Measurements from ENCODE around the gene FBXL5.

Gene FBXL5, protein sequence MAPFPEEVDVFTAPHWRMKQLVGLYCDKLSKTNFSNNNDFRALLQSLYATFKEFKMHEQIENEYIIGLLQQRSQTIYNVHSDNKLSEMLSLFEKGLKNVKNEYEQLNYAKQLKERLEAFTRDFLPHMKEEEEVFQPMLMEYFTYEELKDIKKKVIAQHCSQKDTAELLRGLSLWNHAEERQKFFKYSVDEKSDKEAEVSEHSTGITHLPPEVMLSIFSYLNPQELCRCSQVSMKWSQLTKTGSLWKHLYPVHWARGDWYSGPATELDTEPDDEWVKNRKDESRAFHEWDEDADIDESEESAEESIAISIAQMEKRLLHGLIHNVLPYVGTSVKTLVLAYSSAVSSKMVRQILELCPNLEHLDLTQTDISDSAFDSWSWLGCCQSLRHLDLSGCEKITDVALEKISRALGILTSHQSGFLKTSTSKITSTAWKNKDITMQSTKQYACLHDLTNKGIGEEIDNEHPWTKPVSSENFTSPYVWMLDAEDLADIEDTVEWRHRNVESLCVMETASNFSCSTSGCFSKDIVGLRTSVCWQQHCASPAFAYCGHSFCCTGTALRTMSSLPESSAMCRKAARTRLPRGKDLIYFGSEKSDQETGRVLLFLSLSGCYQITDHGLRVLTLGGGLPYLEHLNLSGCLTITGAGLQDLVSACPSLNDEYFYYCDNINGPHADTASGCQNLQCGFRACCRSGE

GRCh38 chr4:15655223-15656037, at the start of gene FBXL5:
Gene FBXL5, minus strand, starts transcription at chr4:15655357. Its CDS starts 70 bp downstream, at chr4:15655287.
- peak; percentile 59 to 73 (median 60) for DNase-seq (ENCODE audit: low read depth in 3 of 3)

DNA sequence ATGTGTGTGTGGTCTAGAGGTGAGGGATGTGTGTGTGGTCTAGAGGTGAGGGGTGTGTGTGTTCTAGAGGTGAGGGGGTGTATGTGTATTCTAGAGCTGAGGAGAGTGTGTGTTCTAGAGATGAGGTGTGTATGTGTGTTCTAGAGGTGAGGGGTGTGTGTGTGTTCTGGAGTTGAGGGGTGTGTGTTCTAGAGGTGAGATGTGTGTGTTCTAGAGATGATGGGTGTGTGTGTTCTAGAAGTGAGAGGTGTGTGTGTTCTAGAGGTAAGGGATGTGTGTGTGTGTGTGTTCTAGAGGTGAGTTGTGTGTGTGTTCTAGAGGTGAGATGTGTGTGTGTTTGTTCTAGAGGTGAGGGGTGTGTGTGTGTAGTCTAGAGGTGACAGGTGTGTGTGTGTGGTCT, 49.0 kb upstream of the FBXL5 start:
- no peak for DNase-seq (ENCODE audit: low read depth in 3 of 3)

GRCh38 chr4:15703439-15703838, 48.3 kb upstream of the FBXL5 start:
- DNase-seq (ENCODE audit: low read depth in 3 of 3), result no peak

- DNase-seq (ENCODE audit: low read depth in 3 of 3), result peak; percentile 5 to 21 (median 10)
Observed at GRCh38 chr4:15702941-15703403, 47.8 kb upstream of the FBXL5 start, which contains the start of gene BST1. Gene BST1, plus strand, starts transcription at chr4:15703065. Its CDS starts 80 bp downstream, at chr4:15703145.

DNA sequence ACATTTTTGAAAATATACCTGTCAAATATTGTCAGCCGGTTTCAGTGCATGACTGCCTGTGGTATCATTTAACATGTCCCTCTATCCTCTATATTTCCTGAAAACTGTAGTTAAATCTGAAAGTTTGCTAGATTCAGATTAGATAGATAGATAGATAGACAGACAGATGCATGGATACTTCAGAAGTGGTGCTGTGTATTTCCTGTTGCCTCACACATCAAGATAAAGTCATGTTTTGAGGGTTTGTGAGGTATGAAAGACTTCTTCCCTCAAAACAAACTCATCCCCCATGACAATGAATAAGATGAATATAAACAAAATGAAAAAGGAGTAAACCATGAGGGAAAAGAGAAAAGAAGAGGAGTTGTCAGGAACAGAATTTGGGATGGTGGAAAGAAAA, 41.7 kb upstream of the FBXL5 start:
- no peak for DNase-seq (ENCODE audit: low read depth in 3 of 3)

DNA sequence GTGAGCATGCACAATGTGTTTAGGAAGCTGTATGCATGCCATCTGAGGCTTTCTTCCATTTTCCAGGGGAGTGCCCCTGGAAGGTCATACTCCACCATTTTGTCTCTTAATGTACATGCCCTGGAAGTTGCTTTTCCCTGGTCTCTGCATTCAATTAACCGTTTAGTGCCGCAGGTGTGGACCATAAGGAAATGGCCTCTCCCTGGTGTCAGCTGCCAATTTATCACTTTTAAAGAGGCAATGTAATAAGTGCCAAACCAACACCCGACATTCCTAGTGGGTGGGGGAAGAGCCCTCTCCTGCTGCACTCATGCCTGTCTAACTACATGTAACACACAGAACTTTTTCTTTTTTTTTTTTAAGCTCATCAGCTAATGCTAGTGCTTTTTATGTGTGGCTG, 40.6 kb upstream of the FBXL5 start:
- no peak for DNase-seq (ENCODE audit: low read depth in 3 of 3)

DNA sequence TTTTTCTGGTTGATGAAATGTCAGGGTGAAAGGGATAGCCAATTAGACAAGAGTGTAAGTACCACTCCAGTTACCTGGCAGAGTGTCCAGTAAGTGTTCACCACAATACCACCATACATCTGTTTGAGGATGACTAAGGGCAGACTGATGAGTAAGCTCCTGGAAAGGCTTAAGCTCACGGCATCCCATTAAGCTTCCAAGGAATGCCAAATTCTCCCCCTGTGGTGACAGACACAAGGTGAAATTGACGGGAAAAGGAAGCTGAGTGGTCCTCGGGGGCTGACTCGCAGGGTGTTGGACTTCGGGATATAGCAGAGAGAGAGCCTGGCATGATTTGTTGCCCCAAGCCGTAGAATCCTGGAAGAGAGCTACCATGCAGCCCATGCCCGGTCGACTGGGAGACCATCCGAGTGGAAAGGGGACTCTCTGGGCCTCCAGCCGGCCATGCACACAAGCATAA, 40.1 kb upstream of the FBXL5 start:
- DNase-seq (ENCODE audit: low read depth in 3 of 3), result no peak

DNA sequence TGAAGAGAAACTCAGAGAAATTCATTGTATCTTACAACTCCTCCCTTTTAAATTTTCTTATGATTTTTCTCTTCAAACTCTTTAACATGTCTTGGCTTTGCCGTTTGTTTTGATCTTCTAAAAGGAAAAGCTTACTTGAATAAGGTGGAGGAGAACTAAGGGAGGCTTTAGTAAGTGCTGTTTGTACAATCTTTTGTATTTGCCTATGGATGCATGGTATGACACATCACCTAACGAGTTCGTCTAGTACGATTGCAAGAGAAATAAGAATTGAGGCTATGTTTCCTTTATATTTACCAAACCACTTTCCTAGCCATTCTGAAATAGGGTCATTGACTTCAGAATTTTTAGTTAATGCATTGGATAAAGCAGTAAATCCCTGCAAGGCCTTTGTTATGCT, 39.3 kb upstream of the FBXL5 start:
- DNase-seq (ENCODE audit: low read depth in 3 of 3), result no peak

DNA sequence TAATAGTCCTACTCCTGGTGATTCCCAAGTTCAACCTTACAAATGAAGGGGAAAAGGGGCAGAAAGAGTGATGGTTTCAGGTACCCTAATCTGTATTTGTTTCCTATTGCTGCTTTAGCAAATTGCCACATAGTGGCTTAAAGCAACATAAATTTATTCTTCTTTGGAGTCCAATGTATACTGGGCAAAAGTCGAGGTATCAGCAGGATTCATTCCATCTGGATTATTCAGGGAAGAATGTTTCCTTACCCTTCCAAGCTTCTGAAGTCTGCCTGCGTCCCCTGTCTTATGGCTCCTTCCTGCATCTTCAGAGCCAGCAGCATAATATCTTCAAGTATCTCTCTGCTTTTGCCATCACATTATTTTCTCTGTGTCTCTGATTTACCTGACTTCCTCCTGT, 37.4 kb upstream of the FBXL5 start:
- DNase-seq (ENCODE audit: low read depth in 3 of 3), result no peak

GRCh38 chr4:15691346-15692135, 36.4 kb upstream of the FBXL5 start:
- no peak for DNase-seq (ENCODE audit: low read depth in 3 of 3)

DNA sequence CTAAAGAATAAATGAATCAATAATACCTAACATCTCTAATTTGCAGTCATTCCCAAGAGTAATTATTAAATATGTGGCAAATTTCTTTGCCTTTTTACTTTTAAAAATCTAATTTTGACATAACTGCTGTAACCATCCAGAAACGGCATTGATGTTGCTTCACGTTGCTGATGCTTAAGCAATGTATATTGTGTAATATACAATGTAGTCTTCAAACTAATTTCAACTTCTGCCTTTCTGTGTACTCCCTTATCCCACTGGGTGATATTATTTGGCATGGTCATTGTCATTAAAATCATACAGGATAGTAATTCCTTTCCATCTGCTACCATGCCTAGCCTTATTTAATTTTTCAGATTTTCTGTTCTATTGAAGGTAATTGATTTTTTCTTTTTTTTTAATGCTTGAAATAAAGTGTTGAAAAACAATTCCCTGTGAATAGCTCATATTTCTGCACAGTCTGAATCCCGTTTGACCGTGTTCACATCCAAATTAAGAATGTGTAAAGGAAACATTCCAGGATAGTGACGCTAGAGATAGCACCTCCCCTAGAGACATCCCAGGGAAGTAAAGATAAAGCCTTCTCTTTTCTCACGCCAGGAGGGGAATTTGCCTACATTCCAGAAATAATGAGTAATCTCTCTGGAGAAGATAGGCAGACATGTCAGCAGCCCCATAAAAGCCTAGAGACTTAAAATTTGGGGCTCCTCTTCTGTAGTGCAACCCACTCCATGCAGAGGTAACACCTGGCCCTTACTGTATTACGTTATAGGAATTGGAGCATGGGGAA, 35.1 kb upstream of the FBXL5 start:
- no peak for DNase-seq (ENCODE audit: low read depth in 3 of 3)

GRCh38 chr4:15689540-15689939, 34.4 kb upstream of the FBXL5 start:
- no peak for DNase-seq (ENCODE audit: low read depth in 3 of 3)

GRCh38 chr4:15688051-15688450, 32.9 kb upstream of the FBXL5 start:
- no peak for DNase-seq (ENCODE audit: low read depth in 3 of 3)

DNA sequence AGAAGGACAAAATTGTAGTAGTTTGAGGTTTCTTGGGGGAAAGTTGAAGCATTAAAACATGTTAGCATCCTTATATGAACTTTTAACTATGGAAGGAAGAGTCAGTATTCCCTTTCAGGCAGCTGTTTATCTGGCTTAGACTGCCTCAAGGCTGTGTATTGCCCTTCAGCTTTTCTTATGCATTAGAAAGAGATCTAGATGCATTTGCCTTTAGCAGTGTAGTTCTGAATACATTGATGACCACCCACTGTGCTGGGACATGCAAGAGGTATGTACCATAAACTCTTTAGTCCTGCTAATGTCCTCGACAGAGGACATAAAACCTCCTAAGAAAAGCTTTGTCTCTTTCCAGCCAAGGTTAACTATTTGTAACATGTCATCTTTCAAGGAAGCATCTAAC, 29.3 kb upstream of the FBXL5 start:
- DNase-seq (ENCODE audit: low read depth in 3 of 3), result no peak

- no peak for DNase-seq (ENCODE audit: low read depth in 3 of 3)
Observed at GRCh38 chr4:15683143-15683495, 28.0 kb upstream of the FBXL5 start.

DNA sequence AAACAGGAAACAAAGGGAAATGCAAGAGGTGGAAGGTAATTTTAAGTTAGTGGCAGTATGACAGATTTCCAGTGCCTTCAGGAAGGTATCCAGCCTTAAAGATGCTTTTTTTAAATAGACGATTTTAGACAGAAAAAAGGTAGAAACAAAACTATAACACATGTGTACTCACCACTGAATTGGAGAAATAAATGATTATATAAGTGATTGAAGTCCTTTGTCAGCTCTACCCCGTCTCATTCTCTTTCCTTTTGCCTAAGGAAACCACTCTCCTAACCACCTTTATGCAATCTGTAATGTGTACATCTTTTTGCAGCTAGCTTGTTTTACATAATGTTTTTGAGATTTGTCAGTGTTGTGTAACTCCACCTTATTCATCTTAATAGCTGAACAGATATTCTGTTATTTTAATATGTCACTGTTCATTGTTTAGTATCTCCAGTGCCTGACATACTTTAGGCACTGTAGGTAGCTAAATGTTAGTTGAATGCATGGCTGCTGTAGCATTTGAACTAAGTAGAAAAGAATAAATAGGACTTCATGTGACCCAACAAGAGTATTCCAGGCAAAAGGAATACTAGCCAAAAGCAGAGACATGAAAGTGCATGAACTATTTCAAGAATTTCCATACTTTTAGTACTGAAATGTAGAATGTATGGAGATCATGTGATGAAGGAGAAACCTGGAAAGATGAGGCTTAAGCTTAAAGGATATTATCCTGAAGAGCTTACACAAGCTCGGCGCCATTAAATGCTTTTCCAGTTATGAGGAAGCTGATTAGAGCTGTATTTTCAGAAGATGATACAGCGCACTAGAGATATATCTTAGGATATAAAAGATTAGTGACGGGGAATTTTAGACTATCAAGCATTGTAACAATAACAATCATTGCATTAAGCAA, 27.3 kb upstream of the FBXL5 start:
- no peak for DNase-seq (ENCODE audit: low read depth in 3 of 3)

- peak; percentile 96 to 99 (median 96) for DNase-seq (ENCODE audit: low read depth in 3 of 3)
Observed at GRCh38 chr4:15681372-15682241, 26.4 kb upstream of the FBXL5 start, which contains the start of gene FAM200B. Gene FAM200B, plus strand, starts transcription at chr4:15681827. Its CDS starts 5,151 bp downstream, at chr4:15686978.

GRCh38 chr4:15681067-15681371, 25.9 kb upstream of the FBXL5 start:
- DNase-seq (ENCODE audit: low read depth in 3 of 3), result no peak

All from stimulated activated CD4-positive, alpha-beta T cell treated with anti-CD3 and anti-CD28 coated beads, TNF-alpha, amount 100 ng/mL, for 4 hours (primary cell).